Heart left ventricle (tissue), 13 donors: ENCODE results near the gene GTF2H2C.

Experiments used
- POLR2A ChIP-seq, 2 donors: fragments of 450-650 bp; IDR thresholded peaks; one replicate each; pipeline ENCODE4 v1.6.1; 2017; ENCODE audit warnings: antibody characterized with exemption in 2 of 2, mild to moderate bottlenecking in 2 of 2, moderate library complexity in 2 of 2
- TF ChIP-seq, protein P1 (sequence below), 12 donors: fragments of 200-600 bp; sonication (generic) in 4 of 12; IDR thresholded peaks; one replicate each; pipeline versions ENCODE4 v1.5.0 to v1.8.0; 2018 to 2022; ENCODE audit warnings: antibody characterized with exemption in 12 of 12, mild to moderate bottlenecking in 5 of 12
- donor health status: ischemic (EF 13 %, LVEDD 7.1; RV severe dilation, severe dysfunction).
- donor health status: DM: no; HTN: yes; CAD: no.
- donor health status: DM: no; HTN: no; CAD: no.
- donor health status: ischemic (EF 25% LVEDD 6.9; RV normal size, moderate dysfunction).
- donor health status: ischemic (EF 25% LVEDD 5.7; RV mildly dilated, moderate dysfunction).
- donor health status: ischemic (EF 35%, LVEDD 5.7; RV mildly dilated, moderate dysfunction).
- donor health status: nonischemic (EF 11% LVEDD 7.7; RV severe dilation, severe dysfunction).
- donor health status: DM: yes; HTN: yes; CAD: no.
- donor health status: PGD.
- donor health status: ischemic (EF 29% LVEDD 5.4; RV normal size, mild dysfunction).
- donor health status: nonischemic (EF 23%, LVEDD 6.1; RV moderate dilation, normal function).

DNA sequence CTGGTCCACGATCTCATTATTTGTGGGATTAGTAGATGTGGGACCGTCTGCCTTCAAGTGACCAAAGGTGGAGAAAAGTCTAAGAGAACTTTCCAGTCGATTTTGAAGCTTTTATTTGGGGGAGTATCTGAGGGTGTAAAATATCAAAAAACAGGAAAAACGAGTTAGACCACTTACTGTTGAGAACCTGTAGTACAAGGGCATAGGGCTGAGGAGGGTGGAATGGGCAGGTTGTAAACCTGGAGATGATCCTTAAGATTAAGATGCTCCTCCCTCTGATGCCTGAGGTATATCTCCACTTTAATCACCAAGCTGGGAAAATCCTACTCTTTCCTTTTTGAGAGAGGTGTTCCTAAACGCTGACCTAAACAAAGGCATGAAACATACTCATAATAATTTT is 32.0 kb upstream of the GTF2H2C start:
- no peak for TF ChIP-seq POLR2A (IDR thresholded peaks at IDR 0.05)
- TF ChIP-seq, protein P1, sequence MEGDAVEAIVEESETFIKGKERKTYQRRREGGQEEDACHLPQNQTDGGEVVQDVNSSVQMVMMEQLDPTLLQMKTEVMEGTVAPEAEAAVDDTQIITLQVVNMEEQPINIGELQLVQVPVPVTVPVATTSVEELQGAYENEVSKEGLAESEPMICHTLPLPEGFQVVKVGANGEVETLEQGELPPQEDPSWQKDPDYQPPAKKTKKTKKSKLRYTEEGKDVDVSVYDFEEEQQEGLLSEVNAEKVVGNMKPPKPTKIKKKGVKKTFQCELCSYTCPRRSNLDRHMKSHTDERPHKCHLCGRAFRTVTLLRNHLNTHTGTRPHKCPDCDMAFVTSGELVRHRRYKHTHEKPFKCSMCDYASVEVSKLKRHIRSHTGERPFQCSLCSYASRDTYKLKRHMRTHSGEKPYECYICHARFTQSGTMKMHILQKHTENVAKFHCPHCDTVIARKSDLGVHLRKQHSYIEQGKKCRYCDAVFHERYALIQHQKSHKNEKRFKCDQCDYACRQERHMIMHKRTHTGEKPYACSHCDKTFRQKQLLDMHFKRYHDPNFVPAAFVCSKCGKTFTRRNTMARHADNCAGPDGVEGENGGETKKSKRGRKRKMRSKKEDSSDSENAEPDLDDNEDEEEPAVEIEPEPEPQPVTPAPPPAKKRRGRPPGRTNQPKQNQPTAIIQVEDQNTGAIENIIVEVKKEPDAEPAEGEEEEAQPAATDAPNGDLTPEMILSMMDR (IDR thresholded peaks at IDR 0.05) = no peak
